NCI-H1694 (cell line): ENCODE results near the gene NRXN3.

Experiments
- DNase-seq: peaks from one replicate; lab custom pipeline; 2025; lab: John Stamatoyannopoulos, UW

Gene NRXN3

DNA sequence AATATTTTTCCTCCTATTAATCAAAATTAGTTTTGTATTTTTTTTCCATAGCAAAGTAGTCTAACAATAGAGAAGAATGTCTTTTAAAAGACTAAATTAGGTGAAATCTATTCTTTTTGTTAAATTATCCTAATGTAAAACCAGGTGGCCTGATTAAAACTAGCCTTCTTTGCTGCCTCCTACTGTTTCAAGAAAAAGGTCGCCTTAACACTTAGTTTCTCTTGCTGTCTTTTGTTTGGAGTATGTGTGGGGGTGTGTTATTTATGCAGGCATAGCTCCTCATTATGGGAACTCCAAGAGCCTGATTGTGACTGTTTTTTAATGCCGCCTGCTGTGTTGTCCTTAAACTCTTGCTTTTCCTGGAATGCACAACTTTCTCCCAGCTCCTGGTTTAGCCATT, 1185.9 kb downstream of the NRXN3 start:
- DNase-seq, result no peak

DNA sequence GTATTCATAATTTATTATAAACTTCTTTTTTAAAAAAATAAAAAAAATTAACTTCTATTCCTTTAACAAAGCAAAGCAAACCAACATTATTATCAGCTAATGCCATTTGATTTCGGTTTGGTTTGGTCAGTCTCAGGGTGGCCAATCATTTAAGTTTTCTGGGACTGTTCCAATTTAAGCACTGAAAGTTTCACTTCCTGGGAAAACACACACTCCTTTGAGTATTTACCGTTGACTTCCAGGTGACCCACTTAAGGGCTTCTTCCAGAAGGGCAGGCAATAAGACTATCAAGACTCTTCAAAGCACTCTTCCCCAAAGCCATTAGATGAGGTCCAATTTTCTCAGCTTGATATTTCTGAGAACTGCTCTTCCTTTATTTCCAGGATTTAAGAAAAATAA, 1187.1 kb downstream of the NRXN3 start:
- DNase-seq, result no peak

DNA sequence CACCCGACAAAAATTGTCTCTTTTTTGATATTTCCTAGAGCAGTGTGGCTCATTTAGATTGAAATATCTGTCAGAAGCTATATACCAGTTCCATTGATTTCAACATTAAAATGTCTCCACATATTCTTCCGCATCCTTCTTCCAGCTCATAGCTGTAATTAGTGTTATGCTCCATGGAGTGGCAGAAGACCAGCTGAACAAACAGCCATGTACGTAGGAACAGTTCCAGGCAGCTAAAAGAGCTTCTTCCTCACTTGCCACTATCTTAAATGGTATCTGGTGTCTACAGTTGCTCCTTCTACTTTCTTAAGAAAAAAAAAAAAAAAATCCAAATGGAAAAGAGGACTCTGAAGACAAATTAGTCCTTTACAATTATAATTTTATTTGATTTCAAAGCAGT, 1193.1 kb downstream of the NRXN3 start:
- no peak for DNase-seq

DNA sequence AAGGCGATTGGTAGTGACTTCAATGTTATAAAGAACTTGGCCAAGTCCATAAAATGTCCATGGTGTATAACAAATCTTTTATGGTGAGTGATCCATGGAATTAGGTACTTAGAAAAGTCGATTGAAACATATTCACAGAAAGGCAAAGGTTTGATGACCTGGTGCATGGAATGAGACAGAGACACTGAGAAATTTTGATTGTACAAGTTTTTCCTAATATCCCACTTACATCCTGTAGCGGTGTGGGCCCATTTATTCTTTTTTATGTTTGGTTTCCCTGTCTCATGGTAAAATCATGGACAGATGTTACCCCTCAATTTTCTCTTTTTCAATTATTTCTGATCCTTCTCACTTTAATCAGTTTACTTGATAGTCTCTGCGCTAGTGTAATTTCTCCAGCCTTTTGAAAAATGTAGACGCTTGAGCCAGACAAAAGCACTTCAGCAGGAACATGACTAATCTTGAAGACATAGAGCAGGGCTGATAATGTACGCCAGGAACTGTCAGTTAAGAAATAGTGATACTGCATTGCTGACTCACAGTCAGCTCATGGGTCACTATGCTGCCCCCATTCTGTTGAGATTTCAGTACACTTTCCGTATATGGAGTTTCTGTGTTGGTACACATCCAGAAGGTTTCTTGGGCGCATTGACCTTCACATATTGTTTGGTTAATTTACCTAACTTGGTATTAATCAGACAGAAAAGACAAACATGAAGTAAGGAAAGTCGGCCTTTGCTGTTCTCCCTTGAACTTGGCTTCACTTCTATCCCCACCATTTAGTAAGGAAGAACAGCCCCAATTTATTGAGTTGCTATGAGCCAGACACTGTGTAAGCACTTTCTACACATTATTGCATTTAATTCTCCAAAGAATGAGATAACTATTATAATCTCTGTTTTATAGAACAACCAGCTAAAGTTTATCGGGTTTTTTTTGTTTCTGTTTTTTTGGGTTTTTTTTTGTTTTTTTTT, 1199.5 kb downstream of the NRXN3 start:
- no peak for DNase-seq

DNA sequence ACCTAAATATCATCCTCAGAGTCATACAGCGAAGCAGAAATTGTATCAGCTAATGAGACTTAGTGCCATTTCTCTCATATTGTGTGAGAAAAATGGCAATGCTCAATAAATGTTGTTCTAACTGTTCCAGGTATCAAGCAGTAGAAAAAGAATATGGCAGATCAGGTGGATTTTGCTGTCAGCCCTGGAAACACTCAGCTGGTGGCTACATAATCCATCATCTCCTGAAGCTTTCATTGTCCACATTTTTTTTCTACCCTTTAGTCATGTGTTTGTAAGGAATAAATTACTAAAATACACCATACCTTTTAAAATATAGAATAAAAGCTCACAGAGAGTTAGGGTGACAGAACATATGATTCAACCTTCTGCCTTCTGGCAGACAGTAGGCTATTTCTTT, 1200.8 kb downstream of the NRXN3 start:
- DNase-seq, result no peak

DNA sequence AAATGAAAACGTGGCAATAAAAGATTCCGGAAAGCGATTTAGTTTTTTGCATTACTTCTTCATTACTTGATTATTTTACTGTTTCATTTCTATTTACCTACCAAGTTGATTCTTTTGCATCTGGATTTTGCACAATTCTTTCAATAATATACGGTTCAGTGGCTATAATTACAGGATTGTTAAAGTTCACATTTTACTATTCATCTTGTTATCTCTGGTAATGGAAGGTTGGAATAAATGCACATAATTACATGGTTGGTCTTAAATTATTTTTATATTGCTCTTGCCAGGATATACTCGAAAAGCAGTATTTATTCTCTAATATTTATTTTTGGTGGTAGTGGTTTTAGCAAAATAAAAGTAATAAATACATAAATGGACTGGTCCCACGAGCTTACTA, 1203.3 kb downstream of the NRXN3 start:
- no peak for DNase-seq

DNA sequence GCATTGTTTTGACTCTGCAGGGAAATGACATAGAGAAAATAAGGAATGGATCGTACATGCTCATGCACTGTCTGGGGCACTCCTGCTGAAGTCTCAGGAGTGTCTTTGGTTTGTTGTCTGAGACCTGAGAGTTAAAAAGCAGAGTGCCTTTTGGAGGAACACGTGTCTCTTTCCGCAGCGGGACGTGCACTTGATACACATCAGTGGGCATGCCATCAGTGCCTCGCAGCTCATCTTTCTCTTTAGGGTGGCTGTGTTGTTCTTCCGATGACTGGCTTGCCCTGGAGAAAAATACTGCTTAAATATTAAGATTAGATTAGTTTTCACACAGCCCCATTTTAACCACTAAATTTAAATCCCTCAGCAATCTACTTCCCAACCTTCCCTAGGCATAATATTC, 1205.2 kb downstream of the NRXN3 start:
- DNase-seq, result no peak

DNA sequence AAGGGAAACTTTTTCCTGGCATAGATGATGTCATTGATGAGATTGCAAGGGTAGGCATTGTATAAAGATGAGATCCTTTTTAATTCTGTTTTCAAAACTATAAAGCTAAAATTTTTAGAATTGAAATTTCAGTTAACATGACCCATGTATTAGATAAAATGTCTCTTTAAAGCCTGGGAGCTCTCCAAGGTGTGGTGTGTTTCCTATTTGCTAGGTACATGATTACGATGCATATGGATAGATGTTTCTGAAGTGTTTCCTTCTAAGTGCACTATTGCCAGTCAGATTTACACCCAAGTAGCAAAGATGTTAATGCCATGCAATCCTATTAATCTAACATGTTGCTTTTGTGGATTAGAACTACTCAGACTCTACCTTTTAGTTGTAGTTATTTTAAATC, 1206.4 kb downstream of the NRXN3 start:
- DNase-seq, result no peak

DNA sequence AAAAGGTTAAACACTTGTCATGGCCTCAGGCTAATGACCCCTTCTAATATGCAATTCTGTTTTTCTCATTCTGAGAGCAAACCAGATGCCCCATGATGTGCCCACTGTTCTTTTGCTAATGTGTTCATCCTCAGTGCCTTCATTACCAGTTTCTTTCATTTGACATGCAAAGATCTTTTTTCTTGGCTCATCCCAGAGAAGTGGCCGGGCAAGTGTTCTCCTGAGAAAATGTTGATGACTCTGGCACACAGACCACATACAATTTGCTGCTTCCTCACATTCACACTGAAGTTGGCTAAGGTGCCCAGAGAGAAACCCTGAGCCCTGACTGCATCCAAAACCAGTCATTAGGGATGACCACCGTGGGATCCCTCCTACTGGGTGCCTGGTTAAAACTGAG, 1207.8 kb downstream of the NRXN3 start:
- DNase-seq, result no peak

DNA sequence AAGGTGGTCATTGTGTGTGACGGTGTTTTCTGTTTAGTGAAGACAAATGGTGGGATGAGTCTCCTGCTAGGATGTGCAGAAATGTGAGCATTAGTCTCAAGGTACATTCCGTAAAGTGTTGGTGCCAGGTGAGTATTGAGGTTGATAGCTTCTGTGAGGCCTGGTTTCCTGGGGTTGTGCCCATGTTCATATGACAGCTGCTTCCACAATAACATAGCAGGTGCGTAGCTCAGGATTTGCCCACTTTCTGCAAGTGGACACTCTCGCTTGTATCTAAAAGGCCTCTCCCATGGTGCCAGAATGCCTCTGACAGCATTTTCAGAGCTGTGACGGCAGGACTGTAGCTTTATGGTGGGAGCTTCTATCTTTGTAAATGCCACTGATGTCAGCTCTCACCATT, 1209.1 kb downstream of the NRXN3 start:
- no peak for DNase-seq

DNA sequence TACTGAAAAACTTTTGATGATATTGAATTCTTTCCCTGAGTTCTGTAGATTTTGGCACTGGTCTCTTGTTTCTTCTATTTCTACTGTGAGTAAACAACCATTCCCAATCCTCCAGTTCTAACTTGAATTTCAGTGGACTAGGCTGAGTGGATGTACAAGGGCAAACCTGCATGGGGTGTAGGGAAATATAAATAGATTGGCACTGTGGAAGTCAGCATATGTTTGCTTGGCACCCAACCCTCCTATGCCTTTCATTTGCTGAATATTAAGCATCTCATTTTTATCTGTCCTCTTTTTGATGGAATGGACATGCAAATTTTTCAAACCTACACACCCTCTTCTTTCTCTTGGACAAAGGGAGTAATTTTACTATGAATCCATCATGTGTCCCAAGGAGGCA, 1212.9 kb downstream of the NRXN3 start:
- peak; percentile 41 for DNase-seq

DNA sequence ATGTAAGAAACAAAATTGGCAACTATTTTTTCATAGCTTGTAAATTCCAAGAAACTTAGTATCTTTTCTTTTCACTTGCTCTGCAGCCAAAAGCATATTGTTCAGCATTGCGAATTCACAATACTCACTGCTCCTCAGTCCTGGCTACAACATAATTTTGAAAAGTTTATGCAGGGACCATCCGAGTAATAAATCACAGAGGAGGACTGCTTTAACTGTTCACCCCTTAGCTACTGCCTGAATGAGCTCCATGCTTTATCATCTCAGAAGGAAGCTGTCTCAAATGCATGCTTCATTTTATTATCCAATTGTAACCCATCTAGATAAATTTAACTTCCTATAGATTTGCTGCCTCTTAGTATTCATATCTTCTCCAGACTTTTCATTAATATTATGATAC, 1213.3 kb downstream of the NRXN3 start:
- no peak for DNase-seq

DNA sequence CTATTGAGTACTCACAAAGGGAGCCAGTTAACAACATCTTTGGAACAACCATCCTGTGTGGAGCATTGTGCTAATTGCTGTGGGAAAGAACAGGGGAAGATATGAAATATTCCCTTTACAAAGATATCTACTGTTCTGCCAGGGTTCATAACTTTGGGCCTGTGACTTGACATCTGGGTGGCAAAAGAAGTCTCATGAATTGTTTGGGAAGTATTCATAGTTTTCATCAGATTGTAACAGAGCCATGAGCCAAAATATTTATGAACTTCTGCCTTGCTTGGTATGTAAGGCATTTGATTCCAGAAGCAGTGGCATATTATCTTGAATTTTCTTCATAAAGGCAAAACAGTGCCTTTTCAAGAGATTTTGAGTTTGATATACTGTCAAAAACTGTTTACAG, 1224.9 kb downstream of the NRXN3 start:
- no peak for DNase-seq

DNA sequence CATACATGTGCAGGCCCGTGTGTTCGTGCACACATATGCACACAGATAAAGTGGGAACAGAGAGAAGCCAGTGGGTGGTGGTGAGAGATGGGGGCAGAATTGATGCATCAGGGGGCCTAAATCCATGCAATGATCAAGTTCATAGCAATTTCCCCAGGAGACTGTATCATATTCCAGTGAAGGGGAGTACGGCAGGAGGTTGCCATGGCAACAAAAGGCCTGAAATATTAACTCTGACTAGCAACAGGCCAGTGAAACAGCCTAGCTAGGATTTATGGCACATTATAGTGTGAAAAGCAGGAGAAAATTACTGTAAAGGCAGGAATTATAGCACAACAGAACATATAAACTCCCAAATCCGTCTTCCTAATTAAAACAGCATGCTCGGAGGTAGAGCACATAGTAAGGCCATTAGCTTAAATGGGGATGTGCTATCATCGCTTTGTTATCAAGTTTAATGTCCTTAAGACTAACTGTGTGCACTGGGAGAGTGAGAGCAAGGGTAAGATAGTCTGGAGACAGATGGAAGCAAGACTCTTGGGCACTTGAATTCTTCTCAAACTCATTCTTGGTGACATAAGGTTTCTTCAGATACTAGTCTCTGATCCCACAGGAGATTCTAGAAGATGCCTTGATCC, 1234.8 kb downstream of the NRXN3 start:
- DNase-seq, result peak; percentile 41

DNA sequence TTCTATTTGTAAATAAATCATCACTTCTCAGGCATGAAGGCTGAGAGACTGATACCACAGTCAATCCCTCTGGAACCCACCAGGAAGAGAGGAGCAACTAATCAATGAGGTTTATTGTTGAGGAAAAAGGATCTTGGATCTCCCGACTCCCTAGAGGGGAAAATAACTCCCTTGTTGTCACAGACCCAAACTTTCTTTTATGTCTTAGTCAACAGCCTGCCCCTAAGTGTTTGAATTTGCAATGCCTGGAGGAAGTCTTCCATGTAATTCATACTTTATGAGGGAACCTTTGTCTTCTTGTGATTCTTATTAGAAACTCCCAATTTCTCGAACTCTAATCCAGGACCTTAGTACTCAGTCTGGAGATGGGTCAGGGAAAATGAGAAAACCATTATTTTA, 1235.3 kb downstream of the NRXN3 start:
- DNase-seq, result no peak

DNA sequence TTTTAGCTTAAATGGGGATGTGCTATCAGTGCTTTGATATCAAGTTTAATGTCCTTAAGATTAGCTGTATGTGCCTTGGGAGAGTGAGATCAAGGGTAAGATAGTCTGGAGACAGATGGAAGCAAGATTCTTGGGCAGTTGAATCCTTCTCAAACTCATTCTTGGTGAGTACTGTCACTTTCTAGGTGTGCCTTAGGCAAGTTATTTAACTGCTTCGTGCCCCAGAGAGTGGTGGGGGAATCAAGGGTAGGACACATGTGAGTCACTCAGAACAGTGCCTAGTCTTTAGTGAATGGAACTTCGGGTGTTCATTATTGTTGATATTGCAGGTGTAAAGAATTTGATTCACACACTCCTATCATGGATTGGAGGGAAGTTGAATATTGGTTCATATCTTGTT, 1237.4 kb downstream of the NRXN3 start:
- DNase-seq, result no peak

DNA sequence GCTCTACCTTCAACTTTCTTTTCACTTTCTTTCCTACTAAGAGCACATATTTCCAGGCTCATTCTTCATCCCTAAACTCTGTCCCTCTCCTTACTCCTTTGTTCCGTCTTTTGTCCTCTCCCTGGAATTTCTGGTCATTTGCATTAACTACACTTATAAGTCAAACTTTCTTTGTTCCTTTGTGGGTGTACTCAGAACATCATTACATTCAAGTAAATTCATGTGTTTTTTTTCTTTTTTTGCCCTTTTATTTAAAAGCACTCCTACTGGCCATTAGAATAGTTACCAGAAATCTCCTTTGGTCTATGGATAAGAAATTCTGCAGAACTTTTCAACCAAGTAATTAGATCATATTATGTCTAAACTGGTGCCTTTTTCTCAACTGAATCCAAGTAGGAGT, 1238.5 kb downstream of the NRXN3 start:
- no peak for DNase-seq

DNA sequence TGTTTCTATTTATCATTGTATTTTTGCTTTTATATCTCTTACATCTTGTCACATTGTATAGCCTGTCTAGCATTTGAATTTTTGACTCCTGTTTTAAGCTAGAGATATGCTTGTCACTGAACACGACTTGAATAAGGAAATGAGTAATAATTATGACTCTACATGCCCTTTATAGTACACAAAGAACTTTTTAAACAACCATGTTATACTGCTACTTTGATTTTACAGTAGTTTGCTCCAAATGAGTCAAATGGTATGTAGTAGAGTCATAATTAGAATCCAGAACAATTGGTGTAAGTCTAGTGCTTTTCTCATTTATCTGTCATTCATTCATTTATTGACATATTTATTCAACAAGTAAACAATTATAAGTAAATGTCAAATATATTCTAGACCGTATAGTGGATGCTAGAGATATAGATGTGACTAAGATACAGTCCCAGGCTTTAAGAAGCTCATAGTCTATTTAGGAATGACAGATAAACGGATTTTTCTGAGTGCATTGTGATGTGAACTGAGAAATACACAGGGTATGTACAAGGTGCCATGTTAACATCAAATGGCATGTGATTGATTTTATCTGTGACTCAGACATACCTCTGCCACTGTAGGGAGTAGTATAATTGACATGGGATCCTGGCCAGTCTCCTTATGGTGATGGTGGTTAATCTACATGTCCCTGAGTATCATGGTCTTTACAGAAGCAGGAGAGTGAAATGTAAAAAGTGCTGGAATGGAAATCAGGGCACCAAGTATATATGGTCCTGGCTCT, 1241.4 kb downstream of the NRXN3 start:
- DNase-seq, result no peak

DNA sequence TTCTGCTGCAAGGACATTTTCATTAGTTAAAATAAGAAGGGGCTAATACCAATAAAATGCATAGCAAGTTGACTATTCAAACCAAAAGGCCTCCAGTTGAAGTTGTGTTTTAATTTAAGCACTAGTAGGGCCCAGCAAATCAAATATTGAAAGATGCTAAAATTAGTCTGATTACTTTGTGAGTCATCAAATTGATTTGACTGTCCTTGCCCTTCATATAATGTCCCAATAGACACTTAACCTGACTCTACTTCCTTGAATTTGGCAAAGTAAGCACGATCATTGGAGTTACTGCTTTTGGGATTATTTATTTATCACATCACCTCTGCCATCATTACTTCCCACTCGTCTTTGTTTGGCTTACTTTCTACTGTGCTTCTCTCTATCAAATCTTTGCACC, 1242.6 kb downstream of the NRXN3 start:
- no peak for DNase-seq

DNA sequence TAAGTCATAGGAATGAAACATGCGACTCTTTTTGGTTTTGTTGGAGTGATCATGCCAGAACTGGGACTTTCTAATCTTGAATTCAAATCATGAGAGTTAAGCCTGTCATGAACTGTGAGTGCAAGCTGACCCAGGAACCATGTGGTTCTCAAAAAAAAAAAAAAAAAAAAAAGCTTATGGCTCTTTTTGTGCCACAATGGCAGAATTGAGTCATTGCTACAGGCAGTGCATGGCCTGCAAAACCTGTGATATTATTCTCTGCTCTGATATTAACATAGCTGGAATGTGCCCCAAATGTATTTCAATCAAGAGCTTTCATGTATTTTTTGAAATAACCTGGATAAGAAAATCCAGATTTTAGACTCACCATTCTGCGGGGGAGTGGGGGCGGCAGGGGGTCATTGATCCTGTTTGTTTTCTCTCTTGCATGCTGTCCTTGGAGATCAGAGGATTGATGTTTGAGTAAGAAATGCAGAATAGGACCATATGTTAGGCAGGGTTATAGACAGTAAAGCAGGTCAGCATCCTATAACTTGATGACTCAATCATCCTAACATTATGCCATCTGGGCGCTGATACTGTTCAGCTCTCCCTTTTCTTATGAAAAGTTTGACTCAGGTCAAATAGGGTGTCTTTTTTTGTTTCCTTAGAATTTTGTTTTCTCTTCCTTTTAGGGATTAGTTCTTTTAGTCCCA, 1243.7 kb downstream of the NRXN3 start:
- peak; percentile 85 for DNase-seq

DNA sequence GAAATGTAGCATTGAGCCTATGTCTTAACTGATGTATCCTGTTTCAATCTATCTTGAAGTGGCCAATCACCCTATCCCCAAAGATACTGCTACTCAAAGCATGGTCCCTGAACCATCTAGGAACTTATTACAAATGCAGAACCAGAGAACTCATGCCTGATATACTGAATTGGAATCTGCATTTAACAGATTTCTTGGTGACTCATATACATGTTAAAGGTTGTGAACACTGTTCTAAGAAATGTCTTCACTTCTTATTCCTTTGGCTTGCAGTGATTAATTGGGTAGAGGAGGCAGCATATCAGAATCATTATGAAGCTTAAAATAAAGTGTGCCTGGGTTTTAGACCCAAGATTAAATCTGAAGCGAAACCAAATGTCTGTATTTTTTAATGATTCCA, 1245.6 kb downstream of the NRXN3 start:
- DNase-seq, result no peak

DNA sequence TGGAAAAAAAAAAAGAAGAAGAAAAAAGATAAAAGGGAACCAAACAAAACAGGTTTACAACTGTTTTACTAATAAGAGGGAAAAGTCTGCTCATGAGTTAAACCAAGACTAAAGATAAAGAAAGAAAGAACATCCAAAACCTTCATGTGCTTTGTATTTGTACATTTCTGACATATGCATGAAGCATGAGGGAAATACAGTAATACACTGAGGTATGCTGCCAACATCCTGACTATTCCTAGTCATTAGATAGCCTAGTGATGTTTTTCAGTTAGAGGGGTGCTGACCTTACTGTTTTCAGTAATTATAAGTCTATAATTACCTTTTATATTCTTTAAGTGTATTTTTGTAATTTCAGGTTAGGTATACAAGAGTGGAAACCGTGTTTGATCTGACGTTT, 1247.8 kb downstream of the NRXN3 start:
- no peak for DNase-seq
